Epithelial cell of esophagus (primary cell): ENCODE measurements around the gene B3GNT8.
A peak's percentile ranks its signal among the peaks of the same experiment; 100 is the strongest.
"Not testable (repeated sequence)": the region's sequence is repeated elsewhere in the genome, so short reads cannot be mapped to it uniquely, and the experiment has no call there.

Experiments
- DNase-seq: peaks from one replicate; pipeline ENCODE4 v3.0.0; 2010; ENCODE audit warnings: low read depth
- H3K4me3 ChIP-seq: 2 replicates; pipeline ENCODE4 v1.5.1; 2011; ENCODE audit warnings: mild to moderate bottlenecking, low read length, control low read depth
- CTCF ChIP-seq: IDR thresholded peaks from 2 replicates; pipeline ENCODE4 v1.5.1; 2011; ENCODE audit warnings: low read depth, mild to moderate bottlenecking, low read length, control low read depth, inconsistent platforms; ENCODE audit not compliant: insufficient read depth; ENCODE audit errors: missing control alignments

The B3GNT8 gene

GRCh38 chr19:41442473-41443355 is 15.5 kb upstream of the B3GNT8 start, which contains the start of gene ERICH4:
Gene ERICH4 (plus strand): TSS chr19:41443156. CDS start chr19:41443170, 14 bp downstream.
- DNase-seq, result no peak
- no peak within 1 kb of the TSS for H3K4me3 ChIP-seq
- TF ChIP-seq CTCF, result no peak

- no peak overlapping the region for H3K4me3 ChIP-seq
- no peak for TF ChIP-seq CTCF
- DNase-seq, result peak; percentile 52
Measured at GRCh38 chr19:41441321-41441945, 14.3 kb upstream of the B3GNT8 start.

- TF ChIP-seq CTCF, result peak; percentile 59
- peak; percentile 100 for DNase-seq
- H3K4me3 ChIP-seq, result peak within 1 kb of the TSS; percentile 89
Measured at GRCh38 chr19:41439441-41440222, 12.5 kb upstream of the B3GNT8 start, which contains the start of gene DMAC2. Gene DMAC2 (minus strand): TSS chr19:41439912. CDS start chr19:41439899, 13 bp downstream.

- no peak for TF ChIP-seq CTCF
- DNase-seq, result no peak
- H3K4me3 ChIP-seq, result no peak overlapping the region
Measured at GRCh38 chr19:41437944-41438574, 10.9 kb upstream of the B3GNT8 start.

- no peak for TF ChIP-seq CTCF
- no peak for DNase-seq
- H3K4me3 ChIP-seq, result no peak overlapping the region
Measured at GRCh38 chr19:41436674-41436951, 9.4 kb upstream of the B3GNT8 start.

- no peak overlapping the region for H3K4me3 ChIP-seq
- TF ChIP-seq CTCF, result no peak
Measured at GRCh38 chr19:41435936-41436673, 8.9 kb upstream of the B3GNT8 start.

GRCh38 chr19:41435376-41435775 is 8.2 kb upstream of the B3GNT8 start:
- H3K4me3 ChIP-seq, DNase-seq: not testable (repeated sequence)

More at GRCh38 chr19:41435936-41436673, 8.9 kb upstream of the B3GNT8 start:
- no peak for DNase-seq
